Raji (cell line): ENCODE measurements around the gene NUDT2.

ENCODE experiments used
- POLR2A ChIP-seq: IDR thresholded peaks from 2 replicates; pipeline ENCODE4 v1.6.1; 2011; ENCODE audit warnings: low read depth, low read length, control low read depth; ENCODE audit not compliant: insufficient read depth

NUDT2 gene

GRCh38 chr9:34363619-34364351 lies 34.4 kb downstream of the NUDT2 start:
- no peak for TF ChIP-seq POLR2A

GRCh38 chr9:34365282-34365681 lies 35.9 kb downstream of the NUDT2 start:
- no peak for TF ChIP-seq POLR2A

GRCh38 chr9:34366365-34366764 lies 37.0 kb downstream of the NUDT2 start:
- no peak for TF ChIP-seq POLR2A

GRCh38 chr9:34369636-34370035 lies 40.3 kb downstream of the NUDT2 start:
- TF ChIP-seq POLR2A, result no peak

- no peak for TF ChIP-seq POLR2A
These were observed 41.1 kb downstream of the NUDT2 start for GRCh38 chr9:34370335-34370969.

- TF ChIP-seq POLR2A, result no peak
These were observed 41.9 kb downstream of the NUDT2 start for GRCh38 chr9:34370970-34371880.

- no peak for TF ChIP-seq POLR2A
These were observed 42.6 kb downstream of the NUDT2 start for GRCh38 chr9:34371886-34372466.

GRCh38 chr9:34372467-34373011 lies 43.2 kb downstream of the NUDT2 start:
- TF ChIP-seq POLR2A, result no peak

GRCh38 chr9:34373749-34374148 lies 44.4 kb downstream of the NUDT2 start:
- TF ChIP-seq POLR2A, result no peak

GRCh38 chr9:34374339-34374738 lies 45.0 kb downstream of the NUDT2 start:
- TF ChIP-seq POLR2A, result no peak

GRCh38 chr9:34374905-34375552 lies 45.7 kb downstream of the NUDT2 start:
- TF ChIP-seq POLR2A, result no peak

GRCh38 chr9:34375901-34376595 lies 46.7 kb downstream of the NUDT2 start:
- TF ChIP-seq POLR2A, result no peak

- TF ChIP-seq POLR2A, result peak; percentile 81
These were observed 47.4 kb downstream of the NUDT2 start, which contains the start of gene MYORG for GRCh38 chr9:34376596-34377403. MYORG (minus strand) TSS chr9:34376898; CDS start chr9:34372943, 3,955 bp downstream.
